Lower lobe of right lung (tissue), 2 donors: Measurements from ENCODE around the gene IRAG1. TPM values are rescaled to one million over a fixed set of nuclear protein-coding genes. Genes with fewer than 3 reads are reported as not detected.

ENCODE experiments used
- ATAC-seq, 2 donors: fragments of 200-7000 bp; cut with Tn5 transposase; one replicate each; pipeline ENCODE4 v1.9.1; 2020 to 2022; ENCODE audit warnings: mild to moderate bottlenecking in 2 of 2, moderate library complexity in 2 of 2
- DNase-seq: peaks from one replicate; pipeline ENCODE4 v3.0.0-alpha.2; 2020
- H3K27ac ChIP-seq: fragments of 200-600 bp; one replicate; pipeline ENCODE4 v1.8.0; 2022
- H3K27me3 ChIP-seq: fragments of 200-600 bp; one replicate; pipeline ENCODE4 v1.8.0; 2022; ENCODE audit warnings: low read depth
- H3K36me3 ChIP-seq: fragments of 200-600 bp; one replicate; pipeline ENCODE4 v1.8.0; 2022; ENCODE audit warnings: mild to moderate bottlenecking
- H3K4me1 ChIP-seq: fragments of 200-600 bp; one replicate; pipeline ENCODE4 v1.8.0; 2022
- H3K4me3 ChIP-seq: fragments of 200-600 bp; one replicate; pipeline ENCODE4 v1.8.0; 2022; ENCODE audit warnings: mild to moderate bottlenecking
- H3K9me3 ChIP-seq: fragments of 200-600 bp; one replicate; pipeline ENCODE4 v1.8.0; 2022
- CTCF ChIP-seq: fragments of 200-600 bp; IDR thresholded peaks from one replicate; pipeline ENCODE4 v1.8.0; 2022; ENCODE audit warnings: antibody characterized with exemption, mild to moderate bottlenecking
- intact Hi-C: fragments of 100-400 bp; cut with DNase I; formaldehyde crosslinking; loops from one replicate; pipeline ENCODE4 v1.11.0; 2022
- long read RNA-seq: library from polyadenylated mRNA; unstranded; transcript quantifications from one replicate; pipeline ENCODE4 v2.0.0, GENCODE V29; 2021
- total RNA-seq: library from RNA; stranded (reverse); fragmentation: NEBNext Ultra II Directional; extraction: Animal tissue kit (Norgen Biotek cat#: 25700); gene quantifications from one replicate; pipeline ENCODE4 v1.2.1, GENCODE V29; 2021
- donor health status: DM: no; HTN: yes; CAD: no; lungs with severe emphysema.

The IRAG1 gene
- 12.9 TPM for total RNA-seq
- long read RNA-seq, partial matches to known transcripts, result 7 of 12 reads
- long read RNA-seq, other reads (novel, unspliced or antisense), result 5 of 12 reads

- DNase-seq (peak; percentile 49), ATAC-seq (peak; percentile 26 to 57)
- Histone ChIP-seq H3K36me3 (no peaks in the 10 kb centered on the region), H3K9me3 (no peaks in the 10 kb centered on the region), H3K27ac (peak within 1 kb of the TSS; percentile 56), H3K4me1 (peaks cover 28% of the 10 kb centered on the region), H3K4me3 (peak within 1 kb of the TSS; percentile 42), H3K27me3 (no peaks in the 10 kb centered on the region)
- no peak for TF ChIP-seq CTCF
- intact Hi-C loops, result no loop called here
Measured at GRCh38 chr11:10693509-10694081, at the start of gene IRAG1. Gene IRAG1 (minus strand): TSS chr11:10693755. CDS start chr11:10693602, 153 bp downstream.

GRCh38 chr11:10742460-10743208 lies 49.1 kb upstream of the IRAG1 start:
- no peaks in the 10 kb centered on the region for H3K4me1 ChIP-seq
- no peaks in the 10 kb centered on the region for H3K9me3 ChIP-seq
- H3K36me3 ChIP-seq, result no peaks in the 10 kb centered on the region
- no peak overlapping the region for H3K27ac ChIP-seq
- intact Hi-C loops, result no loop called here
- ATAC-seq (peak in 1 of 2 donors; percentile 46), DNase-seq (no peak)
- no peak for TF ChIP-seq CTCF
- H3K4me3 ChIP-seq, result no peak overlapping the region
- no peaks in the 10 kb centered on the region for H3K27me3 ChIP-seq

GRCh38 chr11:10735481-10736475 lies 42.2 kb upstream of the IRAG1 start:
- Histone ChIP-seq H3K27me3 (no peaks in the 10 kb centered on the region), H3K4me1 (peaks cover 23% of the 10 kb centered on the region), H3K4me3 (peak overlapping the region; percentile 10), H3K36me3 (no peaks in the 10 kb centered on the region), H3K27ac (peak overlapping the region; percentile 56), H3K9me3 (no peaks in the 10 kb centered on the region)
- TF ChIP-seq CTCF, result peak; percentile 99
- intact Hi-C loops, result loop anchor here (5.0 kb wide), 1 partner anchor 328 kb away; no protein-coding TSS in a partner anchor
- ATAC-seq (peak; percentile 99 to 100), DNase-seq (peak; percentile 94)

GRCh38 chr11:10731064-10731680 lies 37.6 kb upstream of the IRAG1 start:
- Histone ChIP-seq H3K4me1 (peaks cover 39% of the 10 kb centered on the region), H3K9me3 (no peaks in the 10 kb centered on the region), H3K4me3 (no peak overlapping the region), H3K36me3 (no peaks in the 10 kb centered on the region), H3K27ac (no peak overlapping the region), H3K27me3 (no peaks in the 10 kb centered on the region)
- ATAC-seq (no peak), DNase-seq (no peak)
- intact Hi-C loops, result no loop called here
- no peak for TF ChIP-seq CTCF

GRCh38 chr11:10730151-10730550 lies 36.6 kb upstream of the IRAG1 start:
- Histone ChIP-seq H3K9me3 (no peaks in the 10 kb centered on the region), H3K36me3 (no peaks in the 10 kb centered on the region), H3K27me3 (no peaks in the 10 kb centered on the region), H3K4me1 (peaks cover 28% of the 10 kb centered on the region), H3K27ac (no peak overlapping the region), H3K4me3 (no peak overlapping the region)
- no peak for TF ChIP-seq CTCF
- intact Hi-C loops, result no loop called here
- ATAC-seq, result no peak
- no peak for DNase-seq
